ENCODE measurements around the gene HIVEP2. TPM values are rescaled to one million over a fixed set of nuclear protein-coding genes. Genes with fewer than 3 reads are reported as not detected.

HIVEP2 gene
- total RNA-seq, 1 donor from 2014 or later, result 16.4 TPM

DNA sequence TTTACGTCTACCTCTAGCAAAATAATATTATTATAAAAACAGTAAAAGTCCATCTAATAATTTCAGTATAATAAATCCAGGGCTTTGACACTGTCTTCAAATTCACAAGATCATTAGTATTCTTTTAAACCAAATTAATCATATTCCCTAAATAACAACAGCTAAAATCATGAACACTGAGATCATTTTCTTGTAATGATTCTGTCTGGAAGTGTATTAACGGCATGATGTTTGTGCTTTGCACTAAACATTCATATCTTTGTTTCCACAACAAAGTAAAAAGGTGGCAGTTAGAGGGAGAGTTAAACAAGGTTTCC, 18.8 kb downstream of the HIVEP2 start:
- DNase-seq (ENCODE audit: extremely low read depth, low read depth, low spot score), result no peak

DNA sequence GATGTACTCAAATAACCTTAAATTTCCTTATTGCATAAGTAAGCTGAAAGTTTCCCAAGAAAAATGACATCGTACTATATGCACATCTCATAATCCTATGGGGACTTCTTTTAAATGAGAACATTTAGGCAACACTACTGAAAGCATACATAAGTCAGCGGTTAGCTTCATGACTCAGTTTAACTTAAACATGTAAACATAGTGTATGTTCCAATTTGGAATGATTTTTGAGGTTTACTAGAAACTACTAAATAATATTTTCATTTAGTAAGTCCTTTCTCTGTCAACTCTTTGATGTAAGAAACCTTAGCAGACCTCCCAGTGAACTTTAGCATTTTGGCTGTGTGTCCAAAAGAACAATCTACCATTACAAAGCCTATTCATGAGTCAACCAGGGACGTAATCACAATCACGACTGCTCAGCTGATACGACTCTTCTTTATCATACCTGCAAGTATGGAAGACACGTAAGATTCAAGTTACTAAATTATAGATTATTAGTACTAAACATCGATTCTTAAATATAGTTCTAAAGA, 19.3 kb downstream of the HIVEP2 start:
- no peak for DNase-seq (ENCODE audit: extremely low read depth, low read depth, low spot score)

DNA sequence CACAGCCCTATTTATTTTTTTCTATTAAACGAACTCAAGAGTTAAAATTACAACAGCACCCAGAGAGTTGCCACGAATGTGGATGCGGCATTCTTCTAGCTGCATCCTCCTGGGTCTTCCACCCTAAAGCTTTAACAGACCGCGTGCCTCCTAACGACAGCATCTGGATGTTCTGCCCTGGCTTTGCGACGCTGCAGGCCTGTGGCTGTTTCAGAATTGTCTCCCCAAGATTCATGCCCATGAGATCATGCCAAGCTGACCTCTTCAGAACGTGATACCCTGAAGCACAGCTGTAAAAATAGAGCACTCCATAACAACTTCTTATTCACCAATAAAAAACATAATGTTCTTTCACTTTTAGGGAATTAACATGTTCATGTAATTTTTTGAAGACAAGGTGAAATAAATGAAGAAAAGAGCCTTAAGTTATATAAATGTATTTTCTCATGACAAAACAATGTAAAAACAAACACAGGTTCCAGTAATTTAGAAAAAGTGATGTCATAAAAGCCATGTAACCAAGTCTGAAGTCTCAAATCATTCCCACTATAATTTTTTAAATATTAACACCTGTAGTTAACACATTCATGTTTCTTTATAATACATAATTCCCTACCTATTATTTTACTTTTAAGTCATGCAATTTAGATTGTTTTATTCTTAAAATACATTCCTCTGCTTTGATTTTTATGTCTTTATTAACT, 26.5 kb downstream of the HIVEP2 start:
- DNase-seq (ENCODE audit: extremely low read depth, low read depth, low spot score), result no peak

DNA sequence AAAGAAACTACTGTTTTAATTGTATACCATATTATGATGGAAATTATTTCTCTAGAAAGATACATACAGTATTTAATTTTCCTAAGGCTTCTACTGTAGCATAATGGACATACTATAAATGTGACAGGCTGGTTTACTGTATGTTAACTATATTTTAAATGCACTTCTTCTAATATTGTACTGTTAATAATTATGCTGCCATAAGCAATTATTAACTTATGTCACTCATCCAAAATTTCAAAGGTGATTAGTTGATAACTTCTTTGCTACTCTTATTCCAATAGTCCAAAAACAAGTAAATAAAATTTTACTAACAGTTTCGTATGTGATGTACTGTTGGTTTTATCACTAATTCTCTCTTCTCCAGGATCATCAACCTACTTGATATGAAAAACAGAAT, 28.1 kb downstream of the HIVEP2 start:
- no peak for DNase-seq (ENCODE audit: extremely low read depth, low read depth, low spot score)

DNA sequence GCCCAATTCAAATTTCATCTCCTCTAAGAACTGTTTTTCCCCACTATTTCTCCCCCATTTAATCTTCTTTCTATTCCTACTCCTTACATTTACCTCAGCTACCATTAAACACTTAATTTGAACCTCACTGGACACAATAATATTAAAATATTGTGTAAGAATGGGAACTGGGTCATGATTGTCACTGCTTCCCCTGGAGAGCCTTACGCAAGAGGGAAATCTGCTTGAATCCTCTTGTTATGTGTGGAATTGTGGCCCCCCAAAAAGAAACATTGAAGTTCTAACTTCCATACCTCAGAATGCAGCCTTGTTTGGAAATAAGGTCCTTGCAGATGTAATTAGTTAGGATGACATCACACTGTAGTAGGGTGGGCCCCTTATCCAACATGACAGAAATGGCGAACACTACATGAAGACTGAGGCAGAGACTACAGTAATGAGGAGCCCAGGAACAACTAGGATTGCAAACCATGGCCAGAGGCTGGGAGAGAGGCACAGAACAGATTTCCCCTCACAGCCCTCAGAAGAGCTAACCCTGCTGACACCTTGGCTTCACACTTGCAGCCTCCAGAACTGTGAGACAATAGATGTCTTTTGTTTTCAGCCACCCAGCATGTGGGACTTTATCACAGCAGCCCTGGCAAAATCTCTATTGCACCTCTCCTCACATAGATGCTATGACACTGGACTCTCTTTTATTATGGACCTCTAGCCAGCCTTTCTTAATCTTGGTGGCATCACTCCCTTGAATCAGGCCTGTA, 29.9 kb downstream of the HIVEP2 start:
- no peak for DNase-seq (ENCODE audit: extremely low read depth, low read depth, low spot score)

DNA sequence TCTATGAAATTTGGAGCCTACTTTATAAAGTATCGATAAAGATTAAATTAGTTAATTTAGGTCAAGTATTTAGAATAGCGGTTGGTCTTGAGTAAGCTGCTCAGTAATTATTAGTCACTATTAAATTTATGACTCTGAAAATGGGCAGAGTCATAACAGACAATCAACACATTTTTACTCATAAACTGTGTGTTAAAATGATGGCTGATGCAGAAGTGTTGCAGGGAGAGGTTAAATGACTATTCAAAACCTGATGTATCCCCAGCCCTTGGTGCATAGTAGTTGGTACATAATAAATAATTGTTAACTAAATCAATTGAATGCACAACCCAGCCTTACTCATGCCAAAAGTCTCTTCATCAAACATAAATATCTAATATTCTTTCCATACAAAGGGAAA, 30.6 kb downstream of the HIVEP2 start:
- no peak for DNase-seq (ENCODE audit: extremely low read depth, low read depth, low spot score)

DNA sequence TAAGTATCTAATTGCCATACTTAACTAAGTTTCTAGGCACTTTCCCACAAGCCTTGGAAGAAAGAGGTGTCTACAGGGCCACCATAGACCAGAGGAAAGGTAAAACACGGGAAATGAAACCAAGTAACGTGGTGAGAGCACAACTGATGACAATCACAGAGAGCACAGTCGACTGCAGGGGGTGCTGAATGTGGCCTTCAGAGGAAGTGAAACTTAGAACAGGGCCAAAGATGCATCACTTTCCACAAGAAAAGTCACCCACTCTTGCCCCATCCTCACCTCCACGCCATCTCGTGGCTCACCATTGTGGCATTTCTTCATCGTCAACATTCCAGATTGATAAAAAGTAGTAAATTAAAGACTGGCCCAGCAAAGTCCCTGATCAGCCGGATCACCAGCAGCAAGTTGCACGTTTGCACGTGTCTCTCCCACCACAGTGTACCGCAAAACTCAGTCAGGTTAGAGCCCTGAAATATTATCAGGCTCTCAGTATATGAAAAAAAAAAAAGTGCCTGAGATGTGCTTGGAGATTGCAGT, 31.4 kb downstream of the HIVEP2 start:
- DNase-seq (ENCODE audit: extremely low read depth, low read depth, low spot score), result no peak

DNA sequence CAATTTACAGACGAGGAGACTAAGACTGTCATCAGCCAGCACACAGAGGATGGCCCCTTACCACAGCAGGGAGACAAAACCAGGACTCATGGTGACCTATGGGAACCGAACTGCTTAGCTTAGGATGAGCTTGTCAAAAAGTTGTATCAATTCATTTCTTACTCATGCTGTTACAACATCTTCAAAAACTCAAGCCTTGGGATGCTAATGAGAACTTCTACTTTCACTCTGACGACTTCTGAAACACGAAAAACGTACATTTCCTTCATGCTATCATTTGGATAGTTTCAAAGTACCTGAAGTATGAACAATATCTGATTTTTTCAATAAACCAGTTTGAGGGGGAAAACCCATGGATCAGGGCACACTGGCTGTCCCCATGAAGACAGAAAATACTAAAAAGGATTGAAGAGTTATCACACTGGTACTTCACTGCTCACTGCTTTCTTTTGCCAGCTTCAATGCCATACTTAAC, 31.9 kb downstream of the HIVEP2 start:
- no peak for DNase-seq (ENCODE audit: extremely low read depth, low read depth, low spot score)

DNA sequence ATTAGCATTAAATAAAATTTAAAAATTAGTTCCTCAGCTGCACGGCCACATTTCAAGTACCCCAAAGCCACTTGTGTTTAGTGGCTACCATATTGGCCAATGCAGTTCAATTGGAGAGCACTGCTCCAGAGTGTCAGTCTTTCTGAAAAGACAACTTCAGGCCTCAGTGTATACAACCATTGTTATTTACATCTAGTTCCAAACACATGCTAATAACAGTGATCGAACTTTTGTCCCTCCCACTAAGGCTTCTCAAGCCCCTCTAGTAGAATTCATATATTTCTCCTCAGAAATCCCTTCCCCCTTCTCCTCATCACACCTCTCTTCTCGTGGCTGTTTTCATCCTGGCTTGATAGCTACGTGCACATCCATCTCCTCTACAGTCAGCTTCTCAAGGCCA, 32.9 kb downstream of the HIVEP2 start:
- no peak for DNase-seq (ENCODE audit: extremely low read depth, low read depth, low spot score)

DNA sequence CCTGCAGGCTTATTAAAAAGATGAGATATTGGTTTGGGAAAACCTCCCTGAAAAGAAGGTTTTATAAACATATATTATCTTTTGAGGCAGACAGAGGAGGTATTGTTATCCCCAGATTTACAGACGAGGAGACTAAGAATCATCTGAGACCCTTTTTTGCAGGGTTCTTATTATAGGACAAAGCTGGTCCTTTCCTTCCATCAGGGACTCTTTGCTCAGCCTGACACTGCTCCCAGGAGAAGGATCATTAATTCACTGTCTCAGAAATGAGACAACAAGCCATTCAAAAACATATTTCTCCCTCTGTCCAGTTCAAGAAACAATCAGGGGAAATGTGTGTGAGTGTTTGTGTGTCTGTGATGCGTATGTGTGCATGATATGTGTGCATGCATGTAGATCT, 33.5 kb downstream of the HIVEP2 start:
- no peak for DNase-seq (ENCODE audit: extremely low read depth, low read depth, low spot score)

DNA sequence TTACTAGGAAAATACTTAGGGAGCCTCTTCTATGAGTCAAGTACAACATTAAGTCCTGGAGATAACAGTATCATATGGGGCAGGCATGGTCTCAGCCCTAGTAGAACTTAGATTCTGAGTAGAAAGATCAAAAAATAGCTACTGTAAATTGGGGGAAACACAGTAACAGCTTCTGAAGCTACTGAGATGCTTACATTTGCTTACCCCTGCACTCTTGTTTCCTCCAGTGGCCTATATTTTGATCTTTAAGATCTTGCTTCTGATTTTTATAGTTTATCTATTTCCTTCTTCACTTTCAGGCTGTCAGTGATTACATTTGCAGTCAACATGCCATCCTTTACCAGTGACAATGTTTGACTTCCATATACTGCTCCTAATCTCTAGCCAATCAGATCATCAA, 35.3 kb downstream of the HIVEP2 start:
- no peak for DNase-seq (ENCODE audit: extremely low read depth, low read depth, low spot score)

DNA sequence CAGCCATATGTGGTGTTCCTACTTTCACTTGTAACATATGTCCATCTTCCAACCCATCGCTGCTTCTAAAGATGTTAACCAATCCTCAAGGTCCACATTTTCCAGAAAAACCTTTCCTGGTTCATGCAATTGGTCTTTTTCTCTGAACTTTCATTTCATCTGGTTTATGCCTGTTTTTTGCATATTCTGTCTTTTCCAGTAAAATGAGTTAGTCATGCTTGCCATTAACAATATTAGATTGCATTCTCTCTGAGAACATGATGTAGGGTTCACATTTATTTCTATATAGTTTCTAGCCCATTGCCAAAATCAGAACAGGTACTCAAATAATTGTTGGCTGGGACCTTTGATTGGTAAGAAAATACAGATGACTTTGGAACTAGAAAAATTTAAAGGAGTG, 36.7 kb downstream of the HIVEP2 start:
- no peak for DNase-seq (ENCODE audit: extremely low read depth, low read depth, low spot score)

DNA sequence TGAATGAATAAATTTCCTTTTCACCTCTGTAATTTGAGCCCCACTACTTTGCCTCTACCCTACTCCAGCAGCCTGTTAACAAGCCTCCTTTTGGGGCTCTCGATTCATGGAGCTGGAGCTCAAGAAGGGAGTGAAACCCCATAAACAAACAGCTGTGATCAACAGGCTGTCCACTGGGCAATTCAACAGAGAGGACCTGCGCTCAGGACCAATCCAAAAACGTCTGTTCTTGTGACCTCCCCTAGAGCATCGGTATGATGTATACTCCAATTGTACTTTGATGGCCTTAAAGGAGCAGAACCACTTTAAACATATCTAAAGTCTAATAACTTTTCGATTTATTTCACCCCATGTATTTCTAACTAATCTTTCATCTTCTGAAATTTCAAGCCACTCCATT, 37.4 kb downstream of the HIVEP2 start:
- DNase-seq (ENCODE audit: extremely low read depth, low read depth, low spot score), result no peak

DNA sequence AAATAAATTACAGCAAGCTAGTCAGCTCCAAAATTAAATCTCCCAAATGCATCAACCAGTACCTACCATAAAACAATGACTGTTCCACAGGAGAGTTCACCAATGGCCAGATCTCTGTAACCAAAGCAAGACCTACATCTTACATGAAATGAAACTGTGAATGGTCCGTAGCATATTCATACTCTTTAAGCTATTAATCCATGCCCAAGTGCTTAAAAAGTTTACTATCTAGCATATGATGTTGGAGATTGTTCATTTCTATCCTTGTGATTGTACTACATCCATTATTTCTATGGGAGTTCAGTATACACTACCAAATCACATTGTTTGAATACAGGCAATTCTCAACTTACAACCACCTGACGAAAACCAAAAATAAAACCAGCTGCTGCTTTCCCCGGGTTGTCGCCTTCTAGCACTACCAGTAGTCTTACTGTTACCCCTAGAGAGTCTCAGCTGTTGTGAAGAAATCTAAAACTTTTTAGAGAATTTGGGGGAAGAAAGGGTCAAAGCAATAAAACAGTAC, 38.0 kb downstream of the HIVEP2 start:
- no peak for DNase-seq (ENCODE audit: extremely low read depth, low read depth, low spot score)

DNA sequence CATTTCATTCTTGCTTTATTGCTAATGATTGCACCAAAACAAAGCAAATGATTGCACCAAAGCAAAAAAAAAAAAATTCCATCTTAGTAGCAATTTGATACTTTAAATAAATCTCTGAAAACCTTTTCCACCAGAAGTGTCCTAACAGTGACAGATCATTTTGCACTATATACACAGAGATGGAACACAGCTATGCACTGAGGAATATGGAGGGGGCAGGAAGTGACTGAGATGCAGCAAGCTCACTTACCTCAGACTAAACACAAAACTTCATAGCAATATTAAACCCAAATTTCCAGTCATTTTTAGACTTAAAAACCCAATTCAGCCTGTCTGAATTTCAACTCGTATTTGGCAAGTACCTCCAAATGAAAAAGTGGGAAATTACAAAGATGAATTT, 41.2 kb downstream of the HIVEP2 start:
- DNase-seq (ENCODE audit: extremely low read depth, low read depth, low spot score), result no peak

DNA sequence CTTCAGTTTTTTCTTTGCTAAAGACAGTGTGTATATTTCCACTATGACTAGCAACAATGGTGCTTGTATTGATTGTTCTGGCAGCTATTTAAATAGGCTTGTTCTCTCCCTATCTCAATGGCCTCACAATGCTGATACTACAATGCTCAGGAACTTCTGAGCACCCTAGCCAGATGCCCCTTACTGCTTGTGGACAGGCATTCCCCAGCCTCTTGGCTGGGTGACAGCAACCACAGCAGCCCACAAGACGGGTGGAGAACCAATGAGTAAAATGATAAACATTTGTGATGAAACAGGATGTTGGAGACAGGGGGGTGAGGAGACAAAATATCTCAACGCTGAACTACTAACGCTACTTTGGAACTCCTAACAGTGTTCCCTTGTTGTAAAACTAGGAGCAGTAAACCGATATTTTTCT, 42.3 kb downstream of the HIVEP2 start:
- DNase-seq (ENCODE audit: extremely low read depth, low read depth, low spot score), result no peak

DNA sequence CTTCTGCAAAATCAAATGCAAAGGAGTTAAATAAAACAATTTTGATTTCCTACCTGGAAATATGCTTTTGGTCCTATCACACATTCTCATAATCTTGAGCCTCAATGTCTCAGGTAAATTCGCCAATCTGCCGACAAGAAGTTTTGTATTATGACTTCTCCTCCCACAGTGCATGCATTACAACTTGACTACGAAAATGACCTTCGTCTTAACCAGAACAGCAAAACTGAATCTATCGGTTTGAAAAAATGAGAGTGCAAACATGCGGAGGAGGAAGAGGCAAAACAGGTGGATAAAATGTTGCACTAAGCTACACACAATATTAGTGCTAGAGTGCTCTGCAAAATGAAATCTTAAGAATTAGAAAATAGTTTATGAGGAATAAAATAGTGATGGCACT, 43.4 kb downstream of the HIVEP2 start:
- DNase-seq (ENCODE audit: extremely low read depth, low read depth, low spot score), result no peak

DNA sequence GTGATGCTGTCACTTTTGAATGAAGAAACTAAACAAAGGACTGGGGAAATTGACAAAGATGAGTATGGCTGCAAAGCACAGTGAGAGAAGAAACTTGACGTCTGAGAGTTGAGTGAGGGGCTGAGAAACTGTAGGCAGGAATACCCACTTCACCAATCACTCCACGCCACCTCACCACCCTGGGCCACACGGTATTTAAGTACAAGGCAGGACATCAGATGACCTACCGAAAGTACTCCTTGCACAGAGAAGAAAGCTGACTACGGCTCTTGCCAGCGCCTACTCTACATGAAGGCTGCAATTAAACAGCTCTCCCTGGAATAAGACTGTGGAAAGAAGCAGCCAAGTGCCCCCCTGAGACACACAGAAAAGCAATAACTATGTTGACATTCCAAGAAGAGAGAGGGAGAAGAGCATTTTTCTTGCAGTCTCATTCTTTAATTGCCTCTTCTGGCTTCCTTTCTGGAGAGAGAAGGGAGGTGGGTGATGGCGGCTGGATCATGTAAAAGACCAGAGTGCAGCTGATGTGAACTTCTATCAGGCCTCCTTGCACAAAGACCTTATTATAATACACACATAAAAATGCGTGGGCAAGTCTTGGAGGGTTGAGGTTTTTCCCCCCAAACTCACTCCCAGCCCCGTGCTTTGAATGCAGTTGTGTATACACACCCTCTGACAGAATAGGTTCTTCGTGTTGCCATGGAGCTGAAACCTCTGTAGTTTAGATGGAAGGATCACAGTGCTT, 44.6 kb downstream of the HIVEP2 start:
- DNase-seq (ENCODE audit: extremely low read depth, low read depth, low spot score), result no peak

DNA sequence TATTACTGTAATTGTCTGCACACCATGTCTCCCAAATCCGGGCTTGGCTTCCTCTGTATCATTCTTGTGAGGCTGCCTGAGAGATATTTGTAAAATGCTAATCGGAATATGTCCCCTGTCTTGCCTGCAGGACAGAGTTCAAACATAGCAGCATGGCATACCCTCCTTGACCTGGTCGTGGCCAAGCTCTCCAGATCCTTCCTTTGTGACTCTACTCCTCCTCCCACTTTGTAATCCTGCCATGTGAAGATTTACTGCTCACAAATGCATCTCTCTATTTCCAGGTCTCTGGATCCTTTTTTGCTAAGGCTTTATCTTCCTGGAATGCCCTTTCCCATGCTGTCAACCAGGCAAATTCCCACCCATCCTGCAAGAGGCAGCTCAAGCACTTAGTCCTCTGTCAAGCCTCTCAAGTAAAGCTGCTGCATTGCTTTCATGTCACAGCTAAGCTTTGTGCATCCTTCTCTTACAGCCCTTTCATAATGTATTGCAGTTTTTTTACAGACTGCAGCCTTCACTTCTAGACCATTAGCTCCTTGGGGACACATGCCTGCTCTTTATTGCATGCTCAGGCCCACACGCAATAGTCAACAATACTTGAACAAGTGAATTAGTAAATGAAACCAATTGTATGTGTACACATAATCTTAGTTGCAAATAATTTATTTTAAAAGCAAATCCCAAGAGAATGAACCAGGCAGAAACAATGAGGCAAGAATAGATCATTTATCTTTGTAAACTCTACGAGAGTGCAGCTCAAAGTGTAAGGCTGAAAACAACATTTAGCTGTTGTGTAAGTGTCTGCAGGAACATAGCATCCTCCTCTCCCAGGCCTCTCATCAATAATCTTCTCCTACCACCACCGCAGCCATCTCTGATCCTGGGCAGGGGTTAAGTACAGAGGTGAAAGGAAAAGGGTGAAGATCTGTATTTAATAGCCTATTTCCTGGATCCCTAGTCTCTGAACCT, 45.8 kb downstream of the HIVEP2 start:
- DNase-seq (ENCODE audit: extremely low read depth, low read depth, low spot score), result no peak

DNA sequence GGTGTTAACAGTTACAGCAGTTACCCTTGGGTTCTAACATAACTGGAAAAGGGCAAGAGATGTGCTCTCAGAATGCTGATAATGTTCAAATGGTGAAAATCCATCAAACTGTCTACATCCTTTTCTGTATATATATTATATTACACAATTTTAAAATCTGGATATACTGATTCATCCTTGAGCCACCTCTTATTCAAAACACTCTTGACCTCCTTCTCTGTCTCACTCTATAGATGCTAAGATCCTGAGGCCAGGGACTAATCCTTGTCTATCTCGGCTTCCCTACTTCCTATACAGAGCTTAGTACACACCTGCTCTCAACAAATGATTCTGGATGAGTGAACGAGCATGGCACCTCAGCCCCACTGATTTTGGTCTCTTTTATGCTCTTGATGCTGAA, 47.3 kb downstream of the HIVEP2 start:
- no peak for DNase-seq (ENCODE audit: extremely low read depth, low read depth, low spot score)
